H1 (cell line): Measurements from ENCODE around the gene PALM. TPM values are rescaled to one million over a fixed set of nuclear protein-coding genes. Genes with fewer than 3 reads are reported as not detected.

Experiments used
- CHD2 ChIP-seq: IDR thresholded peaks from 2 replicates; pipeline ENCODE4 v1.6.1; 2012; ENCODE audit warnings: low read length, improper control_type of control experiment
- CHD7 ChIP-seq: fragments of 300-600 bp; sonication (generic); IDR thresholded peaks from 2 replicates; pipeline ENCODE4 v1.7.1; 2012; ENCODE audit warnings: low read length, moderate library complexity, mild to moderate bottlenecking, inconsistent platforms; ENCODE audit not compliant: insufficient replicate concordance
- EGR1 ChIP-seq: IDR thresholded peaks from 2 replicates; pipeline ENCODE4 v1.6.1; 2011; ENCODE audit warnings: low read depth, low read length, borderline replicate concordance
- GTF2F1 ChIP-seq: IDR thresholded peaks from 2 replicates; pipeline ENCODE4 v1.6.1; 2012; ENCODE audit warnings: low read depth, low read length, improper control_type of control experiment, borderline replicate concordance
- JUN ChIP-seq: IDR thresholded peaks from 2 replicates; pipeline ENCODE4 v1.6.1; 2011; ENCODE audit warnings: low read depth, mild to moderate bottlenecking, improper control_type of control experiment, low read length
- MAX ChIP-seq: IDR thresholded peaks from 2 replicates; pipeline ENCODE4 v1.6.1; 2012; ENCODE audit warnings: inconsistent platforms
- POLR2AphosphoS5 ChIP-seq: IDR thresholded peaks from 2 replicates; pipeline ENCODE4 v1.6.1; 2011; ENCODE audit warnings: low read depth, low read length
- POU5F1 ChIP-seq: IDR thresholded peaks from 2 replicates; pipeline ENCODE4 v1.6.1; 2011; ENCODE audit warnings: low read depth, mild to moderate bottlenecking, low read length, moderate library complexity
- RNF2 ChIP-seq: fragments of 200-900, 300-1000 bp; sonication (generic); IDR thresholded peaks from 2 replicates; pipeline ENCODE4 v1.7.1; 2016; ENCODE audit warnings: borderline replicate concordance, low read depth, mild to moderate bottlenecking, antibody characterized with exemption, low read length; ENCODE audit not compliant: poor library complexity, severe bottlenecking; ENCODE audit errors: missing control alignments
- SIN3A ChIP-seq, 2 experiments: IDR thresholded peaks in 1 of 2; conservative IDR thresholded peaks in 1 of 2; 2 replicates each; pipeline ENCODE4 v1.6.1; 2011 to 2012; ENCODE audit warnings: low read length in 2 of 2, improper control_type of control experiment in 1 of 2, low read depth in 1 of 2, mild to moderate bottlenecking in 1 of 2
- TBP ChIP-seq: IDR thresholded peaks from 2 replicates; pipeline ENCODE4 v1.6.1; 2011; ENCODE audit warnings: low read depth, low read length, improper control_type of control experiment
- polyA plus RNA-seq, 7 experiments: library from polyadenylated mRNA; depleted of rRNA in 3 of 7; stranded (reverse) in 5 of 7; unstranded in 2 of 7; fragments of >200 nt in 5 of 7; fragments of 200-250 nt in 2 of 7; gene quantifications; 1 replicate in 5 of 7; 2 replicates in 1 of 7; 4 replicates in 1 of 7; pipeline versions ENCODE4 v1.2.1 to v1.2.3, GENCODE V29; 2011 to 2013; ENCODE audit warnings: missing spikeins in 2 of 7, mixed read lengths in 2 of 7
- total RNA-seq: library from RNA; stranded (reverse); fragmentation: NEBNext Ultra II Directional; extraction: Animal tissue kit (Norgen Biotek cat#: 25700); gene quantifications from 2 replicates; pipeline ENCODE4 v1.2.1, GENCODE V29; 2021

The PALM gene
- total and polyA plus RNA-seq, 2 of the 8 experiments (the other 6 are each of a cell fraction or from before 2014, with no cell fraction given) = 5.7 to 16.5 TPM

GRCh38 chr19:677201-677600 lies 31.5 kb upstream of the PALM start (continued):
- TF ChIP-seq CHD7 (no peak), GTF2F1 (no peak), POLR2AphosphoS5 (no peak), POU5F1 (no peak), JUN (no peak), RNF2 (no peak), CHD2 (no peak), TBP (no peak), MAX (no peak), SIN3A (conservative IDR thresholded peaks at IDR 0.05 in 1 of 2, IDR thresholded peaks at IDR 0.05 in 1 of 2; ENCODE audit: low read depth in 1 of 2, low read length in 2 of 2) (no peak), EGR1 (no peak)
